Measurements from ENCODE around the gene OTUD5. TPM values are rescaled to one million over a fixed set of nuclear protein-coding genes. Genes with fewer than 3 reads are reported as not detected.

The OTUD5 gene
- total and polyA plus RNA-seq, 2 of the 13 experiments (the other 11 are each of a cell fraction or from before 2014, with no cell fraction given), result 18.4 to 42.2 TPM

DNA sequence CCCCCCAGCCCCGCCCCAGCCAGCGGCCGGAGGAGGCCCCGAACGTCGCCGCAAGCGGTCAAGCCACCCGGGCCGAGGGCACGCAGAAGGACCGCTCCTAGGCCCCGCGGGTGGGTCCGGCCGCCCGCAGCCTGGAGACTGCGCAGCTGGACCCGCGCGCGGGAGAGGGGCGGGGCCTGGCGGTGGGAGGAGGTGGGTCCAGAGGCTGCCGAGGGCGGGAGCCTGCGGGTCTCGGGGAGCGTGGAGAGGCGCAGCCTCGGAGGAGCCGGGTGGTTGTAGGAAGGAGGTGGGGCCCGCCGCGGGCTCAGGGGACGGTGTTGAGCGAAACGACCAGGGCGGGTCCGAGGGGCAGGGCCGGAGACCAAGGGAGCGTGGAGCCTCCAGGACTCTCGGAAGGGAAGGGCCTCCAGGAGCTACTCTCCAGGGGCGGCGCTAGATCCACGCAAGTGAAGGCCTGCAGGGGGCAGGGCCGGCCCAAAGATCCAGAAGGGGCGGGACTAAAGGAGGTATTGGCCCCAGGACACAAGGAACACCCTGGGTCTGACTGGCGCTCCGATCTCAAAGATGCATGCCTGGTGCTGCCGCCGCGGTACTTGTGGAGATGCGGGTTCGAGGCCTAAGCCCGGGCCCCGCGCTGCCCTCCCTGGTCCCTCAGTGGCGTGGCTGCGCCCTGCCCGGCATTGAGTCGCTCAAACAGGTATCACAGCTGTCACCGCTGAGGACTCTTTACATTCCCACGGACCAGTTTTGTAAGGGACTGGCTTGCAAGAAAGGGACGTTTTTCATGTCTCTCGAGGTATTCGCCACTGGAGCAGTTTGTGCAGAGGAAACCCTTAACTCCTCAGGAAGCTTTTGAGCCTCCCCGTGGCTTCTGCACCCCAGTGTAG is 65.8 kb downstream of the OTUD5 start (continued):
- TF ChIP-seq ZNF878 (CRISPR knock-in tag; IDR thresholded peaks at IDR 0.05) (no peak), TEF (CRISPR knock-in tag; IDR thresholded peaks at IDR 0.05) (no peak), GRHL1 (CRISPR knock-in tag; conservative IDR thresholded peaks at IDR 0.05) (no peak), PLRG1 (conservative IDR thresholded peaks at IDR 0.05) (no peak), ZMYM4 (CRISPR knock-in tag; IDR thresholded peaks at IDR 0.05) (0 out of 2 replicates have a peak, but pooled peaks have one; percentile 42), ZNF354B (CRISPR knock-in tag; IDR thresholded peaks at IDR 0.05) (no peak), ZMAT3 (CRISPR knock-in tag; conservative IDR thresholded peaks at IDR 0.05) (0 out of 2 replicates have a peak, but pooled peaks have one; percentile 38), ZNF644 (CRISPR knock-in tag; IDR thresholded peaks at IDR 0.05; ENCODE audit: low read depth) (no peak), PAX8 (CRISPR knock-in tag; IDR thresholded peaks at IDR 0.05; ENCODE audit: borderline replicate concordance) (no peak), ARHGAP35 (CRISPR knock-in tag; IDR thresholded peaks at IDR 0.05; ENCODE audit: borderline replicate concordance) (no peak), KAT8 (CRISPR knock-in tag; IDR thresholded peaks at IDR 0.05) (no peak), MNT (IDR thresholded peaks at IDR 0.05) (no peak), HDAC2 (CRISPR knock-in tag; IDR thresholded peaks at IDR 0.05) (no peak)
- TF ChIP-seq, protein P1, sequence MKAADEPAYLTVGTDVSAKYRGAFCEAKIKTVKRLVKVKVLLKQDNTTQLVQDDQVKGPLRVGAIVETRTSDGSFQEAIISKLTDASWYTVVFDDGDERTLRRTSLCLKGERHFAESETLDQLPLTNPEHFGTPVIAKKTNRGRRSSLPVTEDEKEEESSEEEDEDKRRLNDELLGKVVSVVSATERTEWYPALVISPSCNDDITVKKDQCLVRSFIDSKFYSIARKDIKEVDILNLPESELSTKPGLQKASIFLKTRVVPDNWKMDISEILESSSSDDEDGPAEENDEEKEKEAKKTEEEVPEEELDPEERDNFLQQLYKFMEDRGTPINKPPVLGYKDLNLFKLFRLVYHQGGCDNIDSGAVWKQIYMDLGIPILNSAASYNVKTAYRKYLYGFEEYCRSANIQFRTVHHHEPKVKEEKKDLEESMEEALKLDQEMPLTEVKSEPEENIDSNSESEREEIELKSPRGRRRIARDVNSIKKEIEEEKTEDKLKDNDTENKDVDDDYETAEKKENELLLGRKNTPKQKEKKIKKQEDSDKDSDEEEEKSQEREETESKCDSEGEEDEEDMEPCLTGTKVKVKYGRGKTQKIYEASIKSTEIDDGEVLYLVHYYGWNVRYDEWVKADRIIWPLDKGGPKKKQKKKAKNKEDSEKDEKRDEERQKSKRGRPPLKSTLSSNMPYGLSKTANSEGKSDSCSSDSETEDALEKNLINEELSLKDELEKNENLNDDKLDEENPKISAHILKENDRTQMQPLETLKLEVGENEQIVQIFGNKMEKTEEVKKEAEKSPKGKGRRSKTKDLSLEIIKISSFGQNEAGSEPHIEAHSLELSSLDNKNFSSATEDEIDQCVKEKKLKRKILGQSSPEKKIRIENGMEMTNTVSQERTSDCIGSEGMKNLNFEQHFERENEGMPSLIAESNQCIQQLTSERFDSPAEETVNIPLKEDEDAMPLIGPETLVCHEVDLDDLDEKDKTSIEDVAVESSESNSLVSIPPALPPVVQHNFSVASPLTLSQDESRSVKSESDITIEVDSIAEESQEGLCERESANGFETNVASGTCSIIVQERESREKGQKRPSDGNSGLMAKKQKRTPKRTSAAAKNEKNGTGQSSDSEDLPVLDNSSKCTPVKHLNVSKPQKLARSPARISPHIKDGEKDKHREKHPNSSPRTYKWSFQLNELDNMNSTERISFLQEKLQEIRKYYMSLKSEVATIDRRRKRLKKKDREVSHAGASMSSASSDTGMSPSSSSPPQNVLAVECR (CRISPR knock-in tag; IDR thresholded peaks at IDR 0.05; ENCODE audit: borderline replicate concordance), result peak; percentile 59; the same call in 1 of the 2 replicates
- TF ChIP-seq, protein P2, sequence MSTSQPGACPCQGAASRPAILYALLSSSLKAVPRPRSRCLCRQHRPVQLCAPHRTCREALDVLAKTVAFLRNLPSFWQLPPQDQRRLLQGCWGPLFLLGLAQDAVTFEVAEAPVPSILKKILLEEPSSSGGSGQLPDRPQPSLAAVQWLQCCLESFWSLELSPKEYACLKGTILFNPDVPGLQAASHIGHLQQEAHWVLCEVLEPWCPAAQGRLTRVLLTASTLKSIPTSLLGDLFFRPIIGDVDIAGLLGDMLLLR (CRISPR knock-in tag; IDR thresholded peaks at IDR 0.05), result no peak
- TF ChIP-seq, protein P3, sequence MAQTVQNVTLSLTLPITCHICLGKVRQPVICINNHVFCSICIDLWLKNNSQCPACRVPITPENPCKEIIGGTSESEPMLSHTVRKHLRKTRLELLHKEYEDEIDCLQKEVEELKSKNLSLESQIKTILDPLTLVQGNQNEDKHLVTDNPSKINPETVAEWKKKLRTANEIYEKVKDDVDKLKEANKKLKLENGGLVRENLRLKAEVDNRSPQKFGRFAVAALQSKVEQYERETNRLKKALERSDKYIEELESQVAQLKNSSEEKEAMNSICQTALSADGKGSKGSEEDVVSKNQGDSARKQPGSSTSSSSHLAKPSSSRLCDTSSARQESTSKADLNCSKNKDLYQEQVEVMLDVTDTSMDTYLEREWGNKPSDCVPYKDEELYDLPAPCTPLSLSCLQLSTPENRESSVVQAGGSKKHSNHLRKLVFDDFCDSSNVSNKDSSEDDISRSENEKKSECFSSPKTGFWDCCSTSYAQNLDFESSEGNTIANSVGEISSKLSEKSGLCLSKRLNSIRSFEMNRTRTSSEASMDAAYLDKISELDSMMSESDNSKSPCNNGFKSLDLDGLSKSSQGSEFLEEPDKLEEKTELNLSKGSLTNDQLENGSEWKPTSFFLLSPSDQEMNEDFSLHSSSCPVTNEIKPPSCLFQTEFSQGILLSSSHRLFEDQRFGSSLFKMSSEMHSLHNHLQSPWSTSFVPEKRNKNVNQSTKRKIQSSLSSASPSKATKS (CRISPR knock-in tag; IDR thresholded peaks at IDR 0.05), result no peak
